ENCODE data around the gene ELOVL1.

The ELOVL1 gene

GRCh38 chr1:43350976-43351375 lies 16.8 kb downstream of the ELOVL1 start:
- TF ChIP-seq, protein P1, sequence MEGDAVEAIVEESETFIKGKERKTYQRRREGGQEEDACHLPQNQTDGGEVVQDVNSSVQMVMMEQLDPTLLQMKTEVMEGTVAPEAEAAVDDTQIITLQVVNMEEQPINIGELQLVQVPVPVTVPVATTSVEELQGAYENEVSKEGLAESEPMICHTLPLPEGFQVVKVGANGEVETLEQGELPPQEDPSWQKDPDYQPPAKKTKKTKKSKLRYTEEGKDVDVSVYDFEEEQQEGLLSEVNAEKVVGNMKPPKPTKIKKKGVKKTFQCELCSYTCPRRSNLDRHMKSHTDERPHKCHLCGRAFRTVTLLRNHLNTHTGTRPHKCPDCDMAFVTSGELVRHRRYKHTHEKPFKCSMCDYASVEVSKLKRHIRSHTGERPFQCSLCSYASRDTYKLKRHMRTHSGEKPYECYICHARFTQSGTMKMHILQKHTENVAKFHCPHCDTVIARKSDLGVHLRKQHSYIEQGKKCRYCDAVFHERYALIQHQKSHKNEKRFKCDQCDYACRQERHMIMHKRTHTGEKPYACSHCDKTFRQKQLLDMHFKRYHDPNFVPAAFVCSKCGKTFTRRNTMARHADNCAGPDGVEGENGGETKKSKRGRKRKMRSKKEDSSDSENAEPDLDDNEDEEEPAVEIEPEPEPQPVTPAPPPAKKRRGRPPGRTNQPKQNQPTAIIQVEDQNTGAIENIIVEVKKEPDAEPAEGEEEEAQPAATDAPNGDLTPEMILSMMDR (IDR thresholded peaks at IDR 0.05; ENCODE audit: insufficient read depth, low read length, missing control alignments): no peak
- POLR2A ChIA-PET: interaction anchor here (0.8 kb wide), 1 partner anchor 9 kb away, joined by 3 read pairs; no protein-coding TSS in a partner anchor
- DNase-seq (ENCODE audit: low read depth, low spot score): no peak
- no peak overlapping the region for H3K4me3 ChIP-seq (ENCODE audit: low read depth, low read length)
- CTCF ChIA-PET: no interaction called here

- CTCF ChIA-PET: interaction anchor here (0.5 kb wide), 1 partner anchor 324 kb away, joined by 3 read pairs; no protein-coding TSS in a partner anchor
- TF ChIP-seq, protein P1 (IDR thresholded peaks at IDR 0.05; ENCODE audit: insufficient read depth, low read length, missing control alignments): no peak
- DNase-seq (ENCODE audit: low read depth, low spot score): peak; percentile 70
- peak overlapping the region; percentile 54 for H3K4me3 ChIP-seq (ENCODE audit: low read depth, low read length)
- POLR2A ChIA-PET: interaction anchor here (0.6 to 0.8 kb wide), 2 partner anchors 8 to 11 kb away, joined by 3 to 4 read pairs; no protein-coding TSS in a partner anchor
Observed at GRCh38 chr1:43349594-43350306, 18.1 kb downstream of the ELOVL1 start.

- DNase-seq (ENCODE audit: low read depth, low spot score): no peak
Observed at GRCh38 chr1:43348809-43349593, 18.8 kb downstream of the ELOVL1 start.

GRCh38 chr1:43348343-43348808 lies 19.4 kb downstream of the ELOVL1 start:
- CTCF ChIA-PET: interaction anchor here (1.5 kb wide), 1 partner anchor 10 kb away, joined by 7 read pairs; the partner anchor contains the start of gene CDC20
- DNase-seq (ENCODE audit: low read depth, low spot score): no peak
- peak overlapping the region; percentile 54 for H3K4me3 ChIP-seq (ENCODE audit: low read depth, low read length)
- TF ChIP-seq, protein P1 (IDR thresholded peaks at IDR 0.05; ENCODE audit: insufficient read depth, low read length, missing control alignments): no peak
- POLR2A ChIA-PET: no interaction called here

More at GRCh38 chr1:43348809-43349593, 18.8 kb downstream of the ELOVL1 start:
- H3K4me3 ChIP-seq (ENCODE audit: low read depth, low read length): peak overlapping the region; percentile 54
- TF ChIP-seq, protein P1 (IDR thresholded peaks at IDR 0.05; ENCODE audit: insufficient read depth, low read length, missing control alignments): no peak
- ChIA-PET POLR2A (no interaction called here), CTCF (interaction anchor here (1.5 kb wide), 1 partner anchor 9 kb away, joined by 7 read pairs; the partner anchor contains the start of gene CDC20)

GRCh38 chr1:43346636-43347035 lies 21.2 kb downstream of the ELOVL1 start:
- H3K4me3 ChIP-seq (ENCODE audit: low read depth, low read length): no peak overlapping the region
- POLR2A ChIA-PET: no interaction called here
- TF ChIP-seq, protein P1 (IDR thresholded peaks at IDR 0.05; ENCODE audit: insufficient read depth, low read length, missing control alignments): no peak
- CTCF ChIA-PET: interaction anchor here (1.4 kb wide), 1 partner anchor 8 kb away, joined by 3 read pairs; no protein-coding TSS in a partner anchor
- DNase-seq (ENCODE audit: low read depth, low spot score): no peak

- no peak for DNase-seq (ENCODE audit: low read depth, low spot score)
- ChIA-PET CTCF (interaction anchor here (1.4 kb wide), 1 partner anchor 9 kb away, joined by 3 read pairs; no protein-coding TSS in a partner anchor), POLR2A (no interaction called here)
- H3K4me3 ChIP-seq (ENCODE audit: low read depth, low read length): no peak overlapping the region
- TF ChIP-seq, protein P1 (IDR thresholded peaks at IDR 0.05; ENCODE audit: insufficient read depth, low read length, missing control alignments): no peak
Observed at GRCh38 chr1:43345120-43345519, 22.7 kb downstream of the ELOVL1 start.

Measured in AG04449 (cell line).